Spleen (tissue), 7 donors: ENCODE results near the gene PRDM16.

ENCODE experiments used
- POLR2A ChIP-seq, 3 donors: fragments of 450-650 bp; IDR thresholded peaks; one replicate each; pipeline ENCODE4 v1.5.1; 2017; ENCODE audit warnings: antibody characterized with exemption in 3 of 3, mild to moderate bottlenecking in 1 of 3
- POLR2AphosphoS5 ChIP-seq, 3 donors: sonication (generic); formaldehyde crosslinking; IDR thresholded peaks; one replicate each; pipeline ENCODE4 v1.5.1; 2017; ENCODE audit warnings: antibody characterized with exemption in 3 of 3
- TF ChIP-seq, protein P1 (sequence below), 11 experiments: fragments of 200-600 bp in 7 of 11; fragments of 450-650 bp in 4 of 11; sonication (generic) in 4 of 11; IDR thresholded peaks in 8 of 11; conservative IDR thresholded peaks in 3 of 11; 1 replicate in 7 of 11; 2 replicates in 4 of 11; pipeline versions ENCODE4 v1.4.0 to v1.8.0; 2016 to 2021; ENCODE audit warnings: antibody characterized with exemption in 11 of 11, inconsistent platforms in 4 of 11, mild to moderate bottlenecking in 1 of 11
- donor health status: DM: no; HTN: no; CAD: no; lungs with moderate emphysema.
- donor health status: DM: no; HTN: no; CAD: no.
- donor health status: DM: no; HTN: no; CAD: no.

GRCh38 chr1:3022976-3023375 lies 46.0 kb upstream of the PRDM16 start:
- TF ChIP-seq, protein P1, sequence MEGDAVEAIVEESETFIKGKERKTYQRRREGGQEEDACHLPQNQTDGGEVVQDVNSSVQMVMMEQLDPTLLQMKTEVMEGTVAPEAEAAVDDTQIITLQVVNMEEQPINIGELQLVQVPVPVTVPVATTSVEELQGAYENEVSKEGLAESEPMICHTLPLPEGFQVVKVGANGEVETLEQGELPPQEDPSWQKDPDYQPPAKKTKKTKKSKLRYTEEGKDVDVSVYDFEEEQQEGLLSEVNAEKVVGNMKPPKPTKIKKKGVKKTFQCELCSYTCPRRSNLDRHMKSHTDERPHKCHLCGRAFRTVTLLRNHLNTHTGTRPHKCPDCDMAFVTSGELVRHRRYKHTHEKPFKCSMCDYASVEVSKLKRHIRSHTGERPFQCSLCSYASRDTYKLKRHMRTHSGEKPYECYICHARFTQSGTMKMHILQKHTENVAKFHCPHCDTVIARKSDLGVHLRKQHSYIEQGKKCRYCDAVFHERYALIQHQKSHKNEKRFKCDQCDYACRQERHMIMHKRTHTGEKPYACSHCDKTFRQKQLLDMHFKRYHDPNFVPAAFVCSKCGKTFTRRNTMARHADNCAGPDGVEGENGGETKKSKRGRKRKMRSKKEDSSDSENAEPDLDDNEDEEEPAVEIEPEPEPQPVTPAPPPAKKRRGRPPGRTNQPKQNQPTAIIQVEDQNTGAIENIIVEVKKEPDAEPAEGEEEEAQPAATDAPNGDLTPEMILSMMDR (IDR thresholded peaks at IDR 0.05 in 8 of 11, conservative IDR thresholded peaks at IDR 0.05 in 3 of 11) = no peak
- no peak for TF ChIP-seq POLR2AphosphoS5 (IDR thresholded peaks at IDR 0.05)
- no peak for TF ChIP-seq POLR2A (IDR thresholded peaks at IDR 0.05)
